Progenitor cell of endocrine pancreas (in vitro differentiated cells): ENCODE data around the gene ABI3BP. TPM values are rescaled to one million over a fixed set of nuclear protein-coding genes. Genes with fewer than 3 reads are reported as not detected.

Source experiments
- DNase-seq: peaks from one replicate; pipeline ENCODE4 v3.0.0; 2021; ENCODE audit warnings: low spot score; ENCODE audit not compliant: unreplicated experiment
- H3K27ac Mint-ChIP-seq: 2 replicates; pipeline ENCODE4 v1.8.0; 2021; ENCODE audit warnings: mild to moderate bottlenecking, moderate library complexity, mixed read lengths
- H3K27me3 Mint-ChIP-seq: 2 replicates; pipeline ENCODE4 v1.8.0; 2021; ENCODE audit warnings: mixed read lengths
- H3K36me3 Mint-ChIP-seq: 2 replicates; pipeline ENCODE4 v1.8.0; 2022; ENCODE audit warnings: mixed read lengths; ENCODE audit not compliant: insufficient read depth
- H3K4me1 Mint-ChIP-seq: 2 replicates; pipeline ENCODE4 v1.8.0; 2021; ENCODE audit warnings: low read depth, mixed read lengths
- H3K4me3 Mint-ChIP-seq: 2 replicates; pipeline ENCODE4 v1.8.0; 2021; ENCODE audit warnings: low read depth, mild to moderate bottlenecking, moderate library complexity, mixed read lengths
- H3K9me3 Mint-ChIP-seq: 2 replicates; pipeline ENCODE4 v1.8.0; 2021; ENCODE audit warnings: low read depth, mixed read lengths
- CTCF ChIP-seq: fragments of 200-600 bp; sonication (generic); IDR thresholded peaks from one replicate; pipeline ENCODE4 v1.5.0; 2021; ENCODE audit warnings: antibody characterized with exemption, mild to moderate bottlenecking; ENCODE audit not compliant: unreplicated experiment
- total RNA-seq: library from RNA; stranded (reverse); gene quantifications from 2 replicates; pipeline ENCODE4 v1.2.1, GENCODE V29; 2021

Gene ABI3BP
- total RNA-seq, 1 donor from 2014 or later: not detected

GRCh38 chr3:100912976-100913545, 80.2 kb downstream of the ABI3BP start:
- no peak overlapping the region for H3K4me3 Mint-ChIP-seq
- DNase-seq: no peak
- peaks cover 5% of the 10 kb centered on the region for H3K9me3 Mint-ChIP-seq
- H3K36me3 Mint-ChIP-seq: no peaks in the 10 kb centered on the region
- no peak for TF ChIP-seq CTCF
- no peaks in the 10 kb centered on the region for H3K4me1 Mint-ChIP-seq
- no peaks in the 10 kb centered on the region for H3K27me3 Mint-ChIP-seq
- no peak overlapping the region for H3K27ac Mint-ChIP-seq

- Mint-ChIP-seq H3K27me3 (no peaks in the 10 kb centered on the region), H3K27ac (no peak overlapping the region), H3K4me3 (no peak overlapping the region), H3K4me1 (no peaks in the 10 kb centered on the region), H3K9me3 (peaks cover 5% of the 10 kb centered on the region), H3K36me3 (no peaks in the 10 kb centered on the region)
- TF ChIP-seq CTCF: no peak
- DNase-seq: no peak
Measured at GRCh38 chr3:100912571-100912970, 80.7 kb downstream of the ABI3BP start.

- no peak for TF ChIP-seq CTCF
- H3K36me3 Mint-ChIP-seq: no peaks in the 10 kb centered on the region
- peaks cover 5% of the 10 kb centered on the region for H3K9me3 Mint-ChIP-seq
- no peaks in the 10 kb centered on the region for H3K4me1 Mint-ChIP-seq
- H3K27ac Mint-ChIP-seq: no peak overlapping the region
- H3K4me3 Mint-ChIP-seq: no peak overlapping the region
- no peak for DNase-seq
- no peaks in the 10 kb centered on the region for H3K27me3 Mint-ChIP-seq
Measured at GRCh38 chr3:100911956-100912355, 81.3 kb downstream of the ABI3BP start.

- no peak for DNase-seq
- no peaks in the 10 kb centered on the region for H3K4me1 Mint-ChIP-seq
- no peak overlapping the region for H3K27ac Mint-ChIP-seq
- TF ChIP-seq CTCF: no peak
- H3K36me3 Mint-ChIP-seq: no peaks in the 10 kb centered on the region
- no peaks in the 10 kb centered on the region for H3K27me3 Mint-ChIP-seq
- H3K4me3 Mint-ChIP-seq: no peak overlapping the region
- H3K9me3 Mint-ChIP-seq: peaks cover 5% of the 10 kb centered on the region
Measured at GRCh38 chr3:100910986-100911385, 82.2 kb downstream of the ABI3BP start.

GRCh38 chr3:100902572-100902971, 90.6 kb downstream of the ABI3BP start:
- no peak for DNase-seq
- Mint-ChIP-seq H3K9me3 (no peaks in the 10 kb centered on the region), H3K4me3 (no peak overlapping the region), H3K4me1 (no peaks in the 10 kb centered on the region), H3K36me3 (no peaks in the 10 kb centered on the region), H3K27ac (no peak overlapping the region), H3K27me3 (no peaks in the 10 kb centered on the region)
- TF ChIP-seq CTCF: no peak
